NCI-H524 (cell line): ENCODE measurements around the gene JMJD6.
"Not testable (repeated sequence)": the region's sequence is repeated elsewhere in the genome, so short reads cannot be mapped to it uniquely, and the experiment has no call there.

Source experiments
- DNase-seq, 2 experiments: peaks; one replicate each; lab custom pipeline; 2025; lab: John Stamatoyannopoulos, UW

The JMJD6 gene

DNA sequence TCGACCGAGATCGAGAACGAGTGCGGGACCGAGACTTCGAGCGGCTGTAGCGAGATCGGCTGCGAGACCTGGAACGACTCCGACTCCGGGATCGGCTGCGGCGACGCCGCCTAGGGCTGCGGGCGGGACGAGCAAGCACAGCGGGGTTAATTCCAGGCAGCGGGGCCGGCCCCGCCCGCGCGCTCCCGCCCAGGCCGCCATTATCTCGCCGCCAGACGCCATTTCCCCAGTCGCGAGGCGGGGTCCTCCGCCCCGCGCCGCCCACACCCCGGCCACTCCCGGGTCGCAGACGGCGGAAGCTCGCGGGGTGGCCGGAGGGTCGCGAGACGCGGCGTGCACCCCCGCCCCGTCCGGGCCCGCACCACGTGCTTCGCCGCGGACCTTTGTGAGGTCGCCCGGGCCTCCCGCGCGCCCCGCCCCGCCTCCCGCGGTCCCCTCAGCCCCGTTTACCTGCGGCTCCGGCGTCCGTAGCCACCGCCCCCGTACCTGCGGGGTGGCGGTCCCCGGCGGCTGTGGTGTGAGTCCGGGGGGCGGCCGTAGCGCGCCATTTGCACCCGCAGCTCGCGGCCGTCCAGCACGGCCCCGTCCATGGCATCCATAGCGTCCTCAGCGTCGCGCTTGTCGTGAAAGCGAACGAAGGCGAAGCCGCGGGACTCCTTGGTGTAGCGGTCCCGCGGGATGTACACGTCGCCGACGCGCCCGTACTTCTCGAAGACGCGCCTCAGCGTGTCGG lies 10.1 kb upstream of the JMJD6 start:
- DNase-seq = peak; percentile 31 to 77

DNA sequence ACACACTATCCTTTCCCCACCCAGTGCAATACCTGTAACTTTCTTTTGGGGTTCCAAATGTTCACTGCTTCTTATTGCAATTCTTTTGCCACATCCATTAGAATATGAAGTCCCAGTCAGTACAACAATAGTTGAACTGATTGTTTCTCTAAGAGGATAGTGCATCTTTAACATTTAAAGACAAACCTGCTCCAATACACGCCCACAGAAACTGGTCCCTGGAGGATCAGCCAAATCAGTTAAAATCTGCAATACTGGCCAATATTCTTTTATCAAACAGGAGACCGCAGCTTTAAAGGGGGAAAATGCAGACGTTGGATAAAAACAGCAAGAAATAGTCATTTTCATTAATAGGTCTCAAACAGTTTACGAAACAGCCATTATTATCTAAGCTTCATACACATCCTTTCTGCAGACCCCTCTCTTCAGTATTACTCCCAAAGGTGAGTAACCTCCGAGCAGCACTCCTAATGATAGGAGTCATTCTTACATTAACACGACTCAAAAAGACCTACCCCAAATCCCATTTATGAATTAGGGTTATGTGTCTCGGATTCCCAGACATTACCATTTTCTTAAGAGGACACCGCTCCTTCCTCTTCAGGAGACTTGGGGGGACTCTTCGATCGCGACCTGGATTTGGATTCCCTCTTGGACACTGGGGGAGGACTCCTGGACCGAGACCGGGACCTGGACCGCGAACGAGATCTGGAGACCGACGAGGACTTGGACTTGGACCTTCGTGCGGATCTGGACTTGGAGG lies 9.4 kb upstream of the JMJD6 start:
- peak in 1 of 2 experiments; percentile 69 for DNase-seq

DNA sequence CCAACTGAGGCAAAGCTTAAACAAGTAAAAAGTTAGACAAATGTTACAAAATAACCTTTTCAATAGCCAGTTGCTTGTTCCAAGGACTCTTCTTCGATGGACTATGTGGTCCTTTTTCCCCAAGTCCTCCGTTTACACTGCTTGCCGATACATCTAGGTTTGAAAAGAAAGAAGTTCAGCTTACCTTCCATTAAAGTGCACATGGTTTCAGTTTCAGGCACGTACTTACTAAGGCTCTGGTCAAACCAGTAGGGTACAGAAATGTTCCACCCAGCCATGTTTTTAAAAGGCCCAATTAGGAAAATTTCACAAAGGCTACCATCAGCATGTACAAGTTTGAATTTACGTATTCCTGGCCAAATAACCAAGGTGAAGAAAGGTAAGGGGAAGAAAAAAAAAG lies 8.6 kb upstream of the JMJD6 start:
- DNase-seq = no peak

DNA sequence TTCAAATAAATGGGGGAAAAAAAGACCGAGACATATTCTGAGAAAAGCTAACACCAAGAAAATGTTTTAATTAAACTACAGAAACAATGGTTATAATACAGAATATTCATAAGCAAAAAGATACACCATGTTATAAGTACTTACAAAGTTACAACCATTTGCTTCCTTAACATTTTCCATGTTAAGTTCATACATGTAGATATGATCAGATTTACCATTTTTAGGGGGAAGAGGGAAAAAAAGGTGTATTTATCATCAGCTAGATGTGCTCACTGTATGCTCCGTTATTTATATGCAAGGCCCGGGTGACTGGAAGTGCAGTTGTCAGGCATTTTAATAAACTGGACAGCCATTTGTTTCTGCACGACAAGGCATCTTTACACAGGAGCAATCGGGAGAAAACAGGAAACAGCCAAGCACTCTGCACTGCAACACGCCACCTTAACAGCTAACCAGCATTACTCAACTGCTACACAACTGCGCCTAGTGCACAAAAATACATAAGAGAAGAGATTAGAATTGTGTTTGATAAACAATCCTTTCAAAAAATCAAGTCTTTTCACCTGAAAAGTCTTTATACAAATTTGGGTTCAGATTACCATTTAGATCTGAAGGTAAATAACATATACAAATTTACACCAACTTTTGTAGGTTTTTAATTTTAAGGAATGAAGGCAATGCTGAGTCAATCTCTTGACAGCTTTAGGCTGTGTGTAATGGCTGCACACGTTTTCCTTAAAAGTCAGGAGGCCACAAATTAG lies 7.9 kb upstream of the JMJD6 start:
- DNase-seq = no peak

DNA sequence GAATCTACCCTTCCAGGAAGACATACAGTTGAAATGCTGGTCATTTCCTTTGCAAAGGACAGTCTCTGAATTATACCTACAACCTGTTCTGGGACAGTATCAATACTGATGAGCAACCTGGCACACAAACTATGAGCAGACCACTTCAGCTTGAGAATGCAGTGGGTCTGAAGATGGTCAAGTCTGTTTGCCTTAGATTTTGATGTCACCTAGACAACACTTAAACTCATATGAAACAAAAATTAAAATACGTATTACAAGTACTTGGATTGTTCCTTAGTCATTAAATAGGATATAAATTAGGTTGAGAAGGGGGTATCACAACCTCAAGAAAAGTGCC lies 7.2 kb upstream of the JMJD6 start:
- DNase-seq = peak in 1 of 2 experiments; percentile 43

DNA sequence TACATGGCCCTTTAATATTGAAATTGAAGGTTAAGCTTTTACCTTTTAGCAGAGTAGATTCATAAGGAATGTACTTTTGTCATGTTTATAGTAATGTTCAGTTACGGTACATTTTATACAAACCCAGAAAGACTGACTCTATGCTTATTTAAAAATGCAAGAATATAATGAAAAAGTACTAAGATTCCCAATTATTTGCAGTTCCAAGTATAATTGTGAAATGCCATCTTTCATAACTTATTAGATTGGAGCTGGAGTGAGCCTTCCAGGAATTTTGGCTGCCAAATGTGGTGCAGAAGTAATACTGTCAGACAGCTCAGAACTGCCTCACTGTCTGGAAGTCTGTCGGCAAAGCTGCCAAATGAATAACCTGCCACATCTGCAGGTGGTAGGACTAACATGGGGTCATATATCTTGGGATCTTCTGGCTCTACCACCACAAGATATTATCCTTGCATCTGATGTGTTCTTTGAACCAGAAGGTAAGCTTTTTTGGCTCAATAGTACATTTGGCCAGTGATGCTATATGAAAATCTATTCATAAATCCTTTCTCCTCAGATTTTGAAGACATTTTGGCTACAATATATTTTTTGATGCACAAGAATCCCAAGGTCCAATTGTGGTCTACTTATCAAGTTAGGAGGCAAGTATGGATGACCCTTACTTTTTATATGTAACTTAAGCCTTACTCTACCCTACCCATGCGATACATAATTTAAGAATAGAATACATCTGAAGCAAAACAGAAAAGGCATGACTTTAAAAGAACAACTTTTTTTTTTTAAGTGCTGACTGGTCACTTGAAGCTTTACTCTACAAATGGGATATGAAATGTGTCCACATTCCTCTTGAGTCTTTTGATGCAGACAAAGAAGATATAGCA lies 6.6 kb upstream of the JMJD6 start:
- DNase-seq = peak in 1 of 2 experiments; percentile 50

DNA sequence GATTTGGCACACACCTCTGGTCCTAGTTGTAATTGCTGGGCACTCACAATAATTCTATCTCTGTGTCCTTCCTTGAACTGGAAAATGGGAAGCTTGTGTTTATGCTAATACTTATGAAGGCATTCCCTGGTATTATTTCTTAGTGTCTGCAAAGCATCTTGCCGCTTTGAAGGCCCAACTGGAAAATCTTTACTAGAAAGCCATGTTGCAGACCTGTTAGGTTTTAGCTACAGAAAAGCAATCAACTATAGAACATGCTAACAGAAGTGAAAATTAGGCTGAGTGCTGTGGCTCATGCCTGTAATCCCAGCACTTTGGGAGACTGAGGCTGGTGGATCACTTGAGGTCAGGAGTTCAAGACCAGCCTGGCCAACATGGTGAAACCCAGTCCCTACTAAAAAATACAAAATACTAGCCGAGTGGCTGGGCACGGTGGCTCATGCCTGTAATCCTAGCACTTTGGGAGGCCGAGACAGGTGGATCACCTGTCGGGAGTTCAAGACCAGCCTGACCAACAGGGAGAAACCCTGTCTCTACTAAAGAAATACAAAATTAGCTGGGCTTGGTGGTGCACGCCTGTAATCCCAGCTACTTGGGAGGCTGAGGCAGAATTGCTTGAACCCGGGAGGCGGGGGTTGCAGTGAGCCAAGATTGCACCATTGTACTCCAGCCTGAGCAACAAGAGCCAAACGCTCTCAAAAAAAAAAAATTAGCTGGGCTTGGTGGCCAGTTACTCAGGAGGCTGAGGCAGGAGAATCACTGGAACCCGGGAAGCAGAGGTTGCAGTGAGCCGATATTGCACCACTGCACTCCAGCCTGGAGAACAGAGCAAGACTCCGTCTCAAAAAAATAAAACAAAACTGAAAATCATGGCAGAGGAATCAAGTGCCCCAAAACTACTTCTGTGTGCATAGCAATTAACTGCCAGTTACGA lies 5.7 kb upstream of the JMJD6 start:
- DNase-seq = not testable (repeated sequence)

DNA sequence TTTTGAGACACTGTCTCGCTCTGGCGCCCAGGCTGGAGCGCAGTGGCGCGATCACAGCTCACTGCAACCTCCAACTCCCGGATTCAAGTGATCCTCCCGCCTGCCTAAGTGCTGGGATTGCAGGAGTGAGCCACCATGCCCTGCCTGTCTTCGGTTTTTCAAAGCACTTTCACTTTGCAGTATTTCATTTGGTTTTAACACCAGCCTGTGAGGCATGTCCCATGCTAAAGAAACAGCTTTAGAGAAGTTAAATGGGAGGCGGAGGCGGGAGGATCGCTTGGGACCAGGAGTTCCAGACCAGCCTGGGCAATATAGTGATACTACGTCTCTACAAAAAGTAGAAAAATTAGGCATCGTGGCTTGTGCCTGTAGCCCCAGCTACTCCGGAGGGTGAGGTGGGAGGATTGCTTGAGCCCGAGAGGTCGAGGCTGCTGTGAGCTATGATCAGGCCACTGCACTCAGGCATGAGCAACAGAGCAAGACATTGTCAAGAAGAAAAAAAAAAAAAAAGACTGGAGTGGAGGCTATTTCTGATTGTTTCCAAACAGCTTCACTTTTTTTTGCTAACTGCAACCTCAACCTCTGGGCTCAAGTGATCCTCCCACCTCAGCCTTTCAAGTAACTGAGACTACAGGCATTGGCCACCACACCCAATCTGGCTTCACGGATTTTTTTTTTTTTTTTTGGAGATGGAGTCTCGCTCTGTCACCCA lies 1.5 kb upstream of the JMJD6 start:
- DNase-seq = no peak

DNA sequence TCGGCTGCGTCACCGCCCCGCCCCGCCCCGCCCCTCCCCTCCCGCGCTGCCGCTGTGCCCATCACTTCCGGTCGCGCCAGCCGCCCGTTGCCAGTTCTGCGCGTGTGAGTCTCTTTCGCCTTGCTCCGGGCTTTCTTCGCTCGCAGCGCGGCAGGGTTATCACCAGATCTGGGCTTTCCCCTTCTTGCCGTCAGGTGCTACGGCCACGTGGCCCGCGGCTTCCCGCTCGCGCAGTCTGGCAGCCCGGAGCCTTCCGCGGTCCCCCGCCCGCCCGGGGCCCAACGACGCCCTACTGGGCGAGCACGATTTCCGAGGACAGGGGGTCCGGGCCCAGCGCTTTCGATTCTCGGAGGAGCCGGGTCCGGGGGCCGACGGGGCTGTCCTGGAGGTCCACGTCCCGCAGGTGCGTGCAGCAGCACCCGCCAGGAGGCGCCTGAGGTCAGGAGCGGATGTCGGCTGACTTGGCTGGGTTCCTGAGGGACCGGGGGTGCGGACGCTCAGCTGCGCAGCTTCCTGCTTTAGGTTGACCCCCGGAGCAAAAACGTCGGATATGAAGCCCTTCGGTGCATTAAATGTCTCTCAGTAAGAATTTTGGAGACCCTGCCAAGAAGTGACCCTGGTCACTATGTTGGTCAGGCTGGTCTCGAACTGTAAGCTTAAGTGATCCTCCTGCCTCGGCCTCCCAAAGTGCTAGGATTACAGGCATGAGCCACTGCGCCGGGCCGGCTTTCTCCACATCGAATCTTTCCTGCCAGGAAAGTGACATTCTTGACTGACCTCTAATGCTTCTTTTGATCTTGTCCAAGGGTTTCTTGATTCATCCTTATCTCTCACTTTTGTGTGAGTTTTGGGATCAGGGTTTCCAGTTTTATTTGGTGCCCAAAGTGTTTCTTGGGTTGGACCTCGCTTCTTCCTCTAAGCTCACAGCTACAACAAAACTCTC lies 641 bp upstream of the JMJD6 start, which contains the start of gene METTL23:
Gene METTL23 (plus strand): TSS at position 64 of the 943 bp plus-strand sequence. CDS start 2,872 bp downstream, outside the sequence.
- peak; percentile 70 to 78 for DNase-seq

DNA sequence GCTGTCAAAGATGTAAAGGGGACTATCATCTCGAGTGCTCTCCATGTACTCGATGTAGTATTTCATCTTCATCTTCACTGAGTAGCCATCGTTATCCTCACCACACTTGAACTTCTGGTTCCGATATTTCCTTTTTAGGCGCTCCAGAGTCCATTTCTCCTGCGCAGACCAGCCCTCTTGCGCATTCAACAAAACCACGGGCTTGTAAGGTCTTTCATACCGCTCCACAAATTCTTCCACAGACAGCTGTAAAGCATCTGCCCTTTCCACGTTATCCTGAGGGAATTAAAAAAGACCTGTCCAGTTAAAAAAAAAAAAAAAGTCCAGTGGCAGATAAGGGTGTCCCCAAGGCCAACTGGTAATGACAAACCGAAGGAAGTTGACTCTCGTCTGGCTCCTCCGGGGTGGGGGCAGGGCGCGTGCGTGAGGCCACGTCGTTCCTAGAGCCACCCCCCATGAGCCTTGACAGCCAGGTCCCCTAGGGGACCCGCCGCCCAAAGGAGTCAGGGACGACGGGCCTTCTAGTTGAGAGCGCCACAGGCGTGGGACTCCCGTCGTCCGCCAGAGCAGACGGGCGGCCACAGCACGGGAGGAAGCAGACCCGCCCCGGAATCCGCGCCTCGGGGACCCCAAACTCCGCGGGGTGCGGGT lies 701 bp downstream of the JMJD6 start:
- DNase-seq = peak; percentile 65 to 75

DNA sequence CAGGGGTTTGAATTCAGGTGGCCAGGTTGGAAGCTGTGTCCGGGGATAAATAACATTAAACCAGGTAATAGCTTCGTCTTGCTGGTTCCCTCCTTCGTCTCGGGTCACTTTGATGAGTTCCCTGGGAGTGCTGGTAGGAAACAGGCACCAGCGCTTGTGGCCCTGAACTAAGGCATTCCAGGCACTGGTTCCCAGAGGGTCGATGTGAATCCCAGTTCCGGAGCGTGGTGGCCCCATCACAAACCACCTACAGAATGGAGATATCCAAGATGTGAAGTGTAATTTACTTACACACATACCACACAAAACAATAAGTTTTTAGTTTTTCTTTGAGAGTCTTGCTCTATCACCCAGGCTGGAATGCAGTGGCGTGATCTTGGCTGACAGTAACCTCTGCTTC lies 2.6 kb downstream of the JMJD6 start:
- DNase-seq = no peak

DNA sequence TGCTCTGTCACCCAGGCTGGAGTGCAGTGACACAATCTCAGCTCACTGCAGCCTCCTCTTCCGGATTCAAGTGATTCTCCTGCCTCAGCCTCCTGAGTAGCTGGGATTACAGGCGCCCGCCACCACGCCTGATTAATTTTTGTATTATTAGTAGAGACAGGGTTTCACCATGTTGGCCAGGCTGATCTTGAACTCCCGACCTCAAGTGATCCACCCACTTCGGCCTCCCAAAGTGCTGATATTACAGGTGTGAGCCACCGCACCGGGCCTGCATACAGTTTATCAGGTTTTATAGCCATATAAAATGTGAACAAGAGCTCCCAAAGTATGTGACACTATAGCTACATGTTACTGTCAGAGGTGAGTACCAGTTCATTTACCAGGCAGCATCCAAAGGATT lies 3.4 kb downstream of the JMJD6 start:
- DNase-seq = not testable (repeated sequence)

DNA sequence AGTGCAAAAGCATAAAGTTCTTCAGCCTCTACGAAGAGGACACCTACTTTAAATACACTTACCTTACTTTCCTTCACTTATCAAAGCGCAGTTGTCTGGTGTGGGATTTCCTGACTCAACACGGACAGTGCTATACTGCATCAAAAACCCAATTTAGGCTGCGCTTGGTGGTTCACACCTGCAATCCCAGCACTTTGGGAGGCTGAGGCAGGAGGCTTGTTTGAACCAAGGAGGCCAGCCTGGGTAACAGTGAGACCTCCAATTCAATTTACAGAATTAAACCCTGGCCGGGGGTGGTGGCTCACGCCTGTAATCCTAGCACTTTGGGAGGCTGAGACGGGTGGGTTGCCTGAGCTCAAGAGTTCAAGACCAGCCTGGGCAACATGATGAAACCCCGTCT lies 4.1 kb downstream of the JMJD6 start:
- no peak for DNase-seq

DNA sequence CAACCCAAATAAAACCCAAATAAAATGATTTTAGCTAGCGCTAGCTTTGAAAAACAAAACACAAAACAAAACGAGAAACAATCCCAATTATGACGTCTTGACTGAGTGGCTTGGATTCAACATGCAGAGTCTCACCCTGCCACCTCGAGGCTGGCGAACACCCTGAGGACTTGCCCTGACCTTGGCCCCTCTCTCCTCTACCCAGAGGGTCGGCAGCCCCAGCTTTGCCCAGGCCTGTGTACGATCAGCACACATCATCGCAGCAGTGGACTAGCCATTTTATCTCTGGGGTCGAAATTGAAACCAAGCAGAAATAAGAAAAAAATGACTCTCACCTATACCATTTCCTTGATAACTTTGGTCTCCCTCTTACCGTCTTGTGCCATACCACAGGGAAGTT lies 4.9 kb downstream of the JMJD6 start:
- no peak for DNase-seq

DNA sequence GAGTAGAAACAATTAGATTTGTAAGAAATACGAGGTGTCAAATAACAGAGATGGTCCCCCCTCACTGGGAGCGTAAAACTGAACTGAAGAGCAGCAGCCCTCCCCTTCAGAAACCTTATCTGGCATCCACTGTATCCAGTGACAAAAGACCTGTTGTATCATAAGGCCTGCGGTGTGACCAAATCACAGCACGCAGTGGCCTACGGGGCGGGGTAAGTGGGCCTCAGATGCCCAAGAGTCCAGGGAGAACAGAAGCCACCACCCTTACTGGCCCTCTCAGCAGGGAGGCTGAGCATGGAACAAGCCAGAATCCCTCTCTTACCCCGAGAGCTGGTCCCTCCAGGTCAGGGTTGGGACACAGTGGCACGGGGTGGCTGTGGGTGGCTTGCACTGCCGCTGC lies 5.5 kb downstream of the JMJD6 start:
- DNase-seq = no peak

DNA sequence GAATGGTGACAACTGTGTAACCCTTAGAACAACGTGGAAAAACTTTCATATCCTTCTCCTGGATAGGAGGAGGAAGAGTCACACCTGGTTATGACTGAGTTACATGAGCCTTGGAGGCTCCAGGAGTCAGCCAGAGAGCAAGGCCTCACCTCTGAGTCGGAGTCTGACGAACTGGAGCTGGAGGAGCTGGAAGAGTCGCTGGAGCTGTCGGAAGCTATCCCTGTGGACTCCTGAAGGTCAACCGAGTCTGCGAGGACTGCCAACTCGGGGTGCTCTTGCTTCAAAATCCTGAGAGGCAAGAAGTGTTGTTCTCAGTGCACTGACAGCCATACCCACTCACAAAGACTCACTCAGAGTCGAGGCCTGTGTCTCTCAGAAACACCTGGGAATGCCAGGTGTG lies 6.2 kb downstream of the JMJD6 start:
- DNase-seq = no peak

DNA sequence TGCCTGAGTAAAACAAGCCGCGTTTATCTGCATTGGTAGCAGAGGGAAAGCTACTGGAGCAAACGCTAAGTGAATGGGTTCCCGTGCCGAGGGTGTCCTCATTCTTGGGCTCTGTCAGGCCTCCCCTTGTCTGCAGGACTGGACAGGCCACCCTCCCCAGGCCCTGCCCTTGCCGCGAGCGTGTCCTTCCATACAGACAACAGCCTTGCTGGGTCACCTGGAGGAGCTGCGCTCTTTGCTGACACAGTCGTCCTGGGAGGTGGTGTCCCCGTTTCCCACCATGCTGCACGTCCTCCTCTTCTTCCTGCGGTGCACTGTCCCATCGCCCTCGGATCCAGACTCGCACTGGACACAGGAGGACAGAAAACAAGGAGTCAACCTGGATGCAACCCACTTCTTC lies 7.9 kb downstream of the JMJD6 start:
- no peak for DNase-seq

DNA sequence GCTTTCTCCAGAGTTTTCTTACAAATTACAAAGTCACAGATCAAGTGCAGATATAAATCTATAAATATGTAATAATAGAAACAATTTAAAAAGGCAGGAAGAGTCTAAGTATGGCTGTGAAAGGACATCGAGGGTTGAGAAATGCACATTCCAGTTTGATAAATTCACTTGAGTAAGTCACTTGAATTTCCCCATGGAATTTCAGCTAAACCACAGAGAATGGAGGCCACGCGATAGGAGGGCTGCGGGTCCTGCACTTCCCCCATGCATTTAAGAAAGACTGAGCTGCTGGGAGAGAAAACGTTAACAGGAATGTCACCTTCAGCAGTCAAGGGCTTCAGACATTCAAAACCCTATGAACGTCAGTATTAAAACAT lies 9.6 kb downstream of the JMJD6 start:
- DNase-seq = no peak
